H1 (cell line): ENCODE data around the gene GABRD. TPM values are rescaled to one million over a fixed set of nuclear protein-coding genes. Genes with fewer than 3 reads are reported as not detected.

ENCODE experiments used
- FOSL1 ChIP-seq: IDR thresholded peaks from 2 replicates; pipeline ENCODE4 v1.6.1; 2011; ENCODE audit warnings: mild to moderate bottlenecking, low read depth, low read length, moderate library complexity; ENCODE audit not compliant: insufficient read depth
- KDM1A ChIP-seq: fragments of 200-600, 300-600 bp; sonication (generic); IDR thresholded peaks from 2 replicates; pipeline ENCODE4 v1.7.1; 2016; ENCODE audit warnings: mild to moderate bottlenecking, low read length, borderline replicate concordance
- KDM4A ChIP-seq: IDR thresholded peaks from one replicate; pipeline ENCODE4 v1.7.1; 2012; ENCODE audit warnings: low read depth, mild to moderate bottlenecking, moderate library complexity, low read length, inconsistent platforms; ENCODE audit not compliant: severe bottlenecking
- KDM5A ChIP-seq: fragments of 200-600 bp; IDR thresholded peaks from 2 replicates; pipeline ENCODE4 v1.7.1; 2012; ENCODE audit warnings: mild to moderate bottlenecking, low read length, inconsistent platforms, mixed read lengths
- RBBP5 ChIP-seq: IDR thresholded peaks from 2 replicates; pipeline ENCODE4 v1.7.1; 2012; ENCODE audit warnings: low read depth, mild to moderate bottlenecking, inconsistent platforms, low read length, moderate library complexity, borderline replicate concordance
- RXRA ChIP-seq: IDR thresholded peaks from 2 replicates; pipeline ENCODE4 v1.6.1; 2011; ENCODE audit warnings: low read depth, mild to moderate bottlenecking, low read length, moderate library complexity; ENCODE audit not compliant: insufficient read depth
- SAP30 ChIP-seq: fragments of 300-600 bp; sonication (generic); IDR thresholded peaks from 2 replicates; pipeline ENCODE4 v1.7.1; 2012; ENCODE audit warnings: low read length, moderate library complexity, mild to moderate bottlenecking, inconsistent platforms; ENCODE audit not compliant: insufficient read depth, insufficient replicate concordance
- SRF ChIP-seq: IDR thresholded peaks from 2 replicates; pipeline ENCODE4 v1.6.1; 2011; ENCODE audit warnings: mild to moderate bottlenecking, low read depth, low read length, moderate library complexity
- polyA plus RNA-seq, 7 experiments: library from polyadenylated mRNA; depleted of rRNA in 3 of 7; stranded (reverse) in 5 of 7; unstranded in 2 of 7; fragments of >200 nt in 5 of 7; fragments of 200-250 nt in 2 of 7; gene quantifications; 1 replicate in 5 of 7; 2 replicates in 1 of 7; 4 replicates in 1 of 7; pipeline versions ENCODE4 v1.2.1 to v1.2.3, GENCODE V29; 2011 to 2013; ENCODE audit warnings: missing spikeins in 2 of 7, mixed read lengths in 2 of 7
- total RNA-seq: library from RNA; stranded (reverse); fragmentation: NEBNext Ultra II Directional; extraction: Animal tissue kit (Norgen Biotek cat#: 25700); gene quantifications from 2 replicates; pipeline ENCODE4 v1.2.1, GENCODE V29; 2021
- TF ChIP-seq, protein P1 (sequence below): fragments of 300-600 bp; sonication (generic); IDR thresholded peaks from 2 replicates; pipeline ENCODE4 v1.7.1; 2012; ENCODE audit warnings: low read length, moderate library complexity, mild to moderate bottlenecking, inconsistent platforms; ENCODE audit not compliant: insufficient replicate concordance
- TF ChIP-seq, protein P2 (sequence below): IDR thresholded peaks from 2 replicates; pipeline ENCODE4 v1.6.1; 2012; ENCODE audit warnings: inconsistent platforms

GABRD gene
- total and polyA plus RNA-seq, 2 of the 8 experiments (the other 6 are each of a cell fraction or from before 2014, with no cell fraction given): 1.8 to 3.0 TPM

DNA sequence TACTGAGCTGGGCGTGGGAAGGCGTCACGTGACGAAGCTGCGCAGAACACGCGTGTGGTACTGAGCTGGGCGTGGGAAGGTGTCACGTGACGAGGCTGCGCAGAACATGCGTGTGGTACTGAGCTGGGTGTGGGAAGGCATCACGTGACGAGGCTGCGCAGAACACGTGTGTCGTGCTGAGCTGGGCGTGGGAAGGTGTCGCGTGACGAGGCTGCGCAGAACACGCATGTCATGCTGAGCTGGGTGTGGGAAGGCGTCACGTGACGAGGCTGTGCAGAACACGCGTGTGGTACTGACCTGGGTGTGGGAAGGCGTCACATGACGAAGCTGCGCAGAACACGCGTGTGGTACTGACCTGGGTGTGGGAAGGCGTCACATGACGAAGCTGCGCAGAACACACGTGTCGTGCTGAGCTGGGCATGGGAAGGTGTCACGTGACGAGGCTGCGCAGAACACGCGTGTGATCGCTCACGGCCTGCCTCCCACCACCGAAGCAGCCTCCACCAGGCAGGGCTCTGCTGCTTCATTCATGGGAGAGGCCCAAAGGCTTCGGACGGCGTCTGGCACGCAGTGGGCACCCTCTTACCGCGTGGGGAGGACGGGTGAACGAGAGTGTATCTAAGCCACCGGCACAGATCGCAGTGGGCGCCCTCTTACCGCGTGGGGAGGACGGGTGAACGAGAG is 39.5 kb upstream of the GABRD start (continued):
- TF ChIP-seq, protein P1, sequence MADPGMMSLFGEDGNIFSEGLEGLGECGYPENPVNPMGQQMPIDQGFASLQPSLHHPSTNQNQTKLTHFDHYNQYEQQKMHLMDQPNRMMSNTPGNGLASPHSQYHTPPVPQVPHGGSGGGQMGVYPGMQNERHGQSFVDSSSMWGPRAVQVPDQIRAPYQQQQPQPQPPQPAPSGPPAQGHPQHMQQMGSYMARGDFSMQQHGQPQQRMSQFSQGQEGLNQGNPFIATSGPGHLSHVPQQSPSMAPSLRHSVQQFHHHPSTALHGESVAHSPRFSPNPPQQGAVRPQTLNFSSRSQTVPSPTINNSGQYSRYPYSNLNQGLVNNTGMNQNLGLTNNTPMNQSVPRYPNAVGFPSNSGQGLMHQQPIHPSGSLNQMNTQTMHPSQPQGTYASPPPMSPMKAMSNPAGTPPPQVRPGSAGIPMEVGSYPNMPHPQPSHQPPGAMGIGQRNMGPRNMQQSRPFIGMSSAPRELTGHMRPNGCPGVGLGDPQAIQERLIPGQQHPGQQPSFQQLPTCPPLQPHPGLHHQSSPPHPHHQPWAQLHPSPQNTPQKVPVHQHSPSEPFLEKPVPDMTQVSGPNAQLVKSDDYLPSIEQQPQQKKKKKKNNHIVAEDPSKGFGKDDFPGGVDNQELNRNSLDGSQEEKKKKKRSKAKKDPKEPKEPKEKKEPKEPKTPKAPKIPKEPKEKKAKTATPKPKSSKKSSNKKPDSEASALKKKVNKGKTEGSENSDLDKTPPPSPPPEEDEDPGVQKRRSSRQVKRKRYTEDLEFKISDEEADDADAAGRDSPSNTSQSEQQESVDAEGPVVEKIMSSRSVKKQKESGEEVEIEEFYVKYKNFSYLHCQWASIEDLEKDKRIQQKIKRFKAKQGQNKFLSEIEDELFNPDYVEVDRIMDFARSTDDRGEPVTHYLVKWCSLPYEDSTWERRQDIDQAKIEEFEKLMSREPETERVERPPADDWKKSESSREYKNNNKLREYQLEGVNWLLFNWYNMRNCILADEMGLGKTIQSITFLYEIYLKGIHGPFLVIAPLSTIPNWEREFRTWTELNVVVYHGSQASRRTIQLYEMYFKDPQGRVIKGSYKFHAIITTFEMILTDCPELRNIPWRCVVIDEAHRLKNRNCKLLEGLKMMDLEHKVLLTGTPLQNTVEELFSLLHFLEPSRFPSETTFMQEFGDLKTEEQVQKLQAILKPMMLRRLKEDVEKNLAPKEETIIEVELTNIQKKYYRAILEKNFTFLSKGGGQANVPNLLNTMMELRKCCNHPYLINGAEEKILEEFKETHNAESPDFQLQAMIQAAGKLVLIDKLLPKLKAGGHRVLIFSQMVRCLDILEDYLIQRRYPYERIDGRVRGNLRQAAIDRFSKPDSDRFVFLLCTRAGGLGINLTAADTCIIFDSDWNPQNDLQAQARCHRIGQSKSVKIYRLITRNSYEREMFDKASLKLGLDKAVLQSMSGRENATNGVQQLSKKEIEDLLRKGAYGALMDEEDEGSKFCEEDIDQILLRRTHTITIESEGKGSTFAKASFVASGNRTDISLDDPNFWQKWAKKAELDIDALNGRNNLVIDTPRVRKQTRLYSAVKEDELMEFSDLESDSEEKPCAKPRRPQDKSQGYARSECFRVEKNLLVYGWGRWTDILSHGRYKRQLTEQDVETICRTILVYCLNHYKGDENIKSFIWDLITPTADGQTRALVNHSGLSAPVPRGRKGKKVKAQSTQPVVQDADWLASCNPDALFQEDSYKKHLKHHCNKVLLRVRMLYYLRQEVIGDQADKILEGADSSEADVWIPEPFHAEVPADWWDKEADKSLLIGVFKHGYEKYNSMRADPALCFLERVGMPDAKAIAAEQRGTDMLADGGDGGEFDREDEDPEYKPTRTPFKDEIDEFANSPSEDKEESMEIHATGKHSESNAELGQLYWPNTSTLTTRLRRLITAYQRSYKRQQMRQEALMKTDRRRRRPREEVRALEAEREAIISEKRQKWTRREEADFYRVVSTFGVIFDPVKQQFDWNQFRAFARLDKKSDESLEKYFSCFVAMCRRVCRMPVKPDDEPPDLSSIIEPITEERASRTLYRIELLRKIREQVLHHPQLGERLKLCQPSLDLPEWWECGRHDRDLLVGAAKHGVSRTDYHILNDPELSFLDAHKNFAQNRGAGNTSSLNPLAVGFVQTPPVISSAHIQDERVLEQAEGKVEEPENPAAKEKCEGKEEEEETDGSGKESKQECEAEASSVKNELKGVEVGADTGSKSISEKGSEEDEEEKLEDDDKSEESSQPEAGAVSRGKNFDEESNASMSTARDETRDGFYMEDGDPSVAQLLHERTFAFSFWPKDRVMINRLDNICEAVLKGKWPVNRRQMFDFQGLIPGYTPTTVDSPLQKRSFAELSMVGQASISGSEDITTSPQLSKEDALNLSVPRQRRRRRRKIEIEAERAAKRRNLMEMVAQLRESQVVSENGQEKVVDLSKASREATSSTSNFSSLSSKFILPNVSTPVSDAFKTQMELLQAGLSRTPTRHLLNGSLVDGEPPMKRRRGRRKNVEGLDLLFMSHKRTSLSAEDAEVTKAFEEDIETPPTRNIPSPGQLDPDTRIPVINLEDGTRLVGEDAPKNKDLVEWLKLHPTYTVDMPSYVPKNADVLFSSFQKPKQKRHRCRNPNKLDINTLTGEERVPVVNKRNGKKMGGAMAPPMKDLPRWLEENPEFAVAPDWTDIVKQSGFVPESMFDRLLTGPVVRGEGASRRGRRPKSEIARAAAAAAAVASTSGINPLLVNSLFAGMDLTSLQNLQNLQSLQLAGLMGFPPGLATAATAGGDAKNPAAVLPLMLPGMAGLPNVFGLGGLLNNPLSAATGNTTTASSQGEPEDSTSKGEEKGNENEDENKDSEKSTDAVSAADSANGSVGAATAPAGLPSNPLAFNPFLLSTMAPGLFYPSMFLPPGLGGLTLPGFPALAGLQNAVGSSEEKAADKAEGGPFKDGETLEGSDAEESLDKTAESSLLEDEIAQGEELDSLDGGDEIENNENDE: no peak
- TF ChIP-seq KDM4A (no peak), FOSL1 (no peak), KDM5A (no peak), SAP30 (no peak), RBBP5 (no peak), RXRA (no peak), KDM1A (no peak), SRF (no peak)
- TF ChIP-seq, protein P2, sequence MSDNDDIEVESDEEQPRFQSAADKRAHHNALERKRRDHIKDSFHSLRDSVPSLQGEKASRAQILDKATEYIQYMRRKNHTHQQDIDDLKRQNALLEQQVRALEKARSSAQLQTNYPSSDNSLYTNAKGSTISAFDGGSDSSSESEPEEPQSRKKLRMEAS: no peak
